ENCODE measurements around the gene MFAP2.

Gene MFAP2

GRCh38 chr1:17013491-17014320 is 33.3 kb upstream of the MFAP2 start:
- TF ChIP-seq, protein P1, sequence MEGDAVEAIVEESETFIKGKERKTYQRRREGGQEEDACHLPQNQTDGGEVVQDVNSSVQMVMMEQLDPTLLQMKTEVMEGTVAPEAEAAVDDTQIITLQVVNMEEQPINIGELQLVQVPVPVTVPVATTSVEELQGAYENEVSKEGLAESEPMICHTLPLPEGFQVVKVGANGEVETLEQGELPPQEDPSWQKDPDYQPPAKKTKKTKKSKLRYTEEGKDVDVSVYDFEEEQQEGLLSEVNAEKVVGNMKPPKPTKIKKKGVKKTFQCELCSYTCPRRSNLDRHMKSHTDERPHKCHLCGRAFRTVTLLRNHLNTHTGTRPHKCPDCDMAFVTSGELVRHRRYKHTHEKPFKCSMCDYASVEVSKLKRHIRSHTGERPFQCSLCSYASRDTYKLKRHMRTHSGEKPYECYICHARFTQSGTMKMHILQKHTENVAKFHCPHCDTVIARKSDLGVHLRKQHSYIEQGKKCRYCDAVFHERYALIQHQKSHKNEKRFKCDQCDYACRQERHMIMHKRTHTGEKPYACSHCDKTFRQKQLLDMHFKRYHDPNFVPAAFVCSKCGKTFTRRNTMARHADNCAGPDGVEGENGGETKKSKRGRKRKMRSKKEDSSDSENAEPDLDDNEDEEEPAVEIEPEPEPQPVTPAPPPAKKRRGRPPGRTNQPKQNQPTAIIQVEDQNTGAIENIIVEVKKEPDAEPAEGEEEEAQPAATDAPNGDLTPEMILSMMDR (conservative IDR thresholded peaks at IDR 0.05): no peak
- H3K27ac ChIP-seq: no peak overlapping the region

DNA sequence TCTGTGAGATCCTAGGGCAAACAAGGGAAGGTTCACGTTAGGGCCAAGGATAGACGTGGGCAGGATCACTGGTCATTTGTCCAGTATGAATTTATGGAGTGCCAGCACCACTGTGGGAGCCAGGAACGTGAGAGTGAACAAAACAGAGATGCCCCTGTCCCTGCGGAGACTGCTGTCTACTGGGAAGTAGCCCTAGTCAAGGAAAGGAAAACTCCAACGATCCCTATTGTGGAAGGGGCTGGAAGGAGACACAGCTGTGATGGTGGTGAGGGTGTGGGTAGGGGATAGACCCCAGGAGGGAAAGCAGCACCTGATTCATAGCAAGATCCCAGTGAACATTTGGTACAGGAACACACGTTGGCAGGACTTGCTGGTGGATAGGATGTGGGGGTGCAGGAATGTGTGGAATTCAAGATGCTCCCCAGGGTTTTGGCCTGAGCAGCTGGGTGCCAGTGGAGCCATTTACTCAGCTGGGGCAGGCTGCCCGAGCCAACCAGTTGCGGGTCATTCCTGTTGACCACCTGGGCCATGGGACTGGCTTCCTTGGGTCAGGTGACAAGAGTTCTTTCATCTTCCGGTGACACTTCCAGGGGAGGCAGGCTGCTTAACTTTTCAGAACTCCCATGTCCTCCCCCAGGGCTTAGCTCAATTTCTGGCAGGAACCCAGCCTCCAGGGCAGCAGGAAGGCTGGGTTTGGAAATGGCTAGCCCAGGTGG is 32.5 kb upstream of the MFAP2 start:
- no peak overlapping the region for H3K27ac ChIP-seq
- TF ChIP-seq, protein P1 (conservative IDR thresholded peaks at IDR 0.05): no peak

DNA sequence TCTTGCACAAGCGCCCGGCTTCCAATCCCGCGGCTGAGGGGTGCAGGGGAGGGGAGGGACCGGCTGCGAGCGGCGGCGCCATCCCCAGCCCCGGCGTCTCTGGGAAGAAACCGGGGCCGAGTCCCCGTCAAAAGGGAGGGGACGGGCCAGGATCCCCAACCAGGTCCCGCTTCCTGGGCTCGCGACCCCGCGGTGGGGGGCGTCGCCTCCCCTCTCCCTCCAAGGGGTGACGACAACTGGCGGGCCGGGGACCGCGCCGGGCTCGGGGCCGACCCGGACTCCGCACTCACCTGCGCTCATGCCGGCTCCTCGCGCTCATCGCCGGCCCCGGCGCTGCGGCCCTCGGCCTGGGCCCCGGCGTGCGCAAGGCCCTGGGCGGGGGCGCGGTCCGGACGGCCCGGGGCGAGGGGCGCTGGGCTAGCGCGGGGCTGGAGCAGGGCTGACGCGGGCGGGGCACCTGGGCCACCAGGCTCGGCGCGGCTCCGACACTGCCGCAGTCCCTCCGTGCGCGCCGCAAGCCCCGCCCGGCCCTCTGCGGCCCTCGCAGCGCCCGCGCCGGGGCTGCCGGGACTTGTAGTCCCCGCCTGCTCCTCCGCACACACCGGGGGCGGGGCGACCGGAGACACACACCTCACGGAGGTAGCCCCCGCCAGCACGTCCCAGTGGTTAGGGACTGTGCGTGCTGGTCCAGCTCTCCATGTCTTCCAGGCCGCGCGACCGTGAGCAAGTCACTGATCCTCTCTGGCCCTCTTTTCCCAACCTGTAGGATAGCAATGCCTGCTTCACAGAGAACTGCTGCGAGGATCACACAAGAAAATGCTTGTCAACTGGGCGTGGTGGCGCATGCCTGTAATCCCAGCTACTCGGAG is 31.3 kb upstream of the MFAP2 start, which contains the start of gene ATP13A2:
Gene ATP13A2, minus strand, starts transcription at position 490 of the 869 bp plus-strand sequence. Its CDS starts 190 bp downstream, at position 300.
- TF ChIP-seq, protein P1 (conservative IDR thresholded peaks at IDR 0.05): no peak
- H3K27ac ChIP-seq: peak within 1 kb of the TSS; percentile 71

DNA sequence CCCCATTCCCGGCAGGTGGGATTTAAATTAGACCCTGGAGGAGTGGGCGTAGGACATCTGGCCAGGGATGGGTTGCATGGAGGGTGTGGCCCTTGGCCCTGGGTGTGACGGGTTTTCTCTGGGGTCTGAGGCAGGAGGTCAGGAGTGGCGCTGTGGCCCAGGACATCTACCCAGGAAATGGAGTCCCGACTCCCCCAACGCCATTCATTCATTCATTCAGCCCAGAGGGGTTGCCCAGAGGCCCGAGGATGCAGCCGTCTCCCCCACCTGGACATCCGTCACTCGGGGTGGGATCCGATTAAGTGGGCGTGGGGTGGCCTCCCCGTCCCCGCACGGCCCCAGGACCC is 30.6 kb upstream of the MFAP2 start:
- peak overlapping the region; percentile 71; the same call in 1 of the 2 replicates for H3K27ac ChIP-seq
- TF ChIP-seq, protein P1 (conservative IDR thresholded peaks at IDR 0.05): no peak

- TF ChIP-seq, protein P1 (conservative IDR thresholded peaks at IDR 0.05): no peak
- no peak overlapping the region for H3K27ac ChIP-seq
Observed at GRCh38 chr1:17009706-17010105, 29.3 kb upstream of the MFAP2 start.

DNA sequence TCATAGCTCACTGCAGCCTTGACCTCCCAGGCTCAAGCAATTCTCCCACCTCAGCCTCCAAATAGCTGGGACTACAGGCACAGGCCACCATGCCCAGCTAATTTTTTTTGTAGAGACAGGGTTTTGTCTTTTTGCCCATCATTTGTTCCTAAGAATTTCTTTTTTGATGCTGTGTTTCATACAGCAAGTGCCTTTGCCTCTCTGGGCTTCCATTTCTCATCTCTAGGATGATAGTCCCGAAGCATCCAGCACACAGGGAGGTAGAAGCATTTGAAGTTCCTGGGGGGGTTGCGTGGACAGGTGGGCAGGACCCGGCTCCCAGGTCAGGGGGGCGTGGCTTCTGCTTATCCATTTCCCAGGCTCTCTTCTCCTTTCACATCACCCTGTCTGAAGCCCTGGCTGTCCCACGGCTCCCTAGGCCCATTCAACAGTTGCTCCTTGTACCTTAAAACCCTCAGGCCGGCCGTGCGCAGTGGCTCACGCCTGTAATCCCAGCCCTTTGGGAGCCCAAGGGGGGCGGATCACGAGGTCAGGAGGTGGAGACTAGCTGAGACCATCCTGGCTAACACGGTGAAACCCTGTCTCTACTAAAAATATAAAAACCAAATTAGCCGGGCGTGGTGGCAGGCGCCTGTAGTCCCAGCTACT is 27.9 kb upstream of the MFAP2 start:
- H3K27ac ChIP-seq: no peak overlapping the region
- TF ChIP-seq, protein P1 (conservative IDR thresholded peaks at IDR 0.05): no peak

Measured in VCaP (cell line).